HCT116 (cell line): ENCODE data around the gene TMCO6.

Experiments used
- ATF3 ChIP-seq: IDR thresholded peaks from 2 replicates; pipeline ENCODE4 v1.6.1; 2012
- CTCF ChIP-seq, 3 experiments: fragments of 200-600 bp in 1 of 3; sonication (generic) in 1 of 3; IDR thresholded peaks in 2 of 3; conservative IDR thresholded peaks in 1 of 3; 2 replicates each; pipeline ENCODE4 v1.5.1; 2012 to 2017; ENCODE audit warnings: low read depth in 2 of 3, low read length in 2 of 3, antibody characterized with exemption in 1 of 3, borderline replicate concordance in 1 of 3, control low read depth in 1 of 3, mild to moderate bottlenecking in 1 of 3, mixed read lengths in 1 of 3, mixed run types in 1 of 3, moderate library complexity in 1 of 3; ENCODE audit not compliant: insufficient read depth in 1 of 3
- EGR1 ChIP-seq: IDR thresholded peaks from 2 replicates; pipeline ENCODE4 v1.6.1; 2012; ENCODE audit warnings: low read depth
- ELF1 ChIP-seq: IDR thresholded peaks from 2 replicates; pipeline ENCODE4 v1.6.1; 2012; ENCODE audit warnings: low read depth, borderline replicate concordance
- EZH2 ChIP-seq: fragments of 200-600 bp; sonication (generic); IDR thresholded peaks from 2 replicates; pipeline ENCODE4 v1.6.1; 2017; ENCODE audit warnings: antibody characterized with exemption, mixed run types
- MAX ChIP-seq: IDR thresholded peaks from 2 replicates; pipeline ENCODE4 v1.6.1; 2012
- POLR2A ChIP-seq: IDR thresholded peaks from 2 replicates; pipeline ENCODE4 v1.7.0; 2011; ENCODE audit warnings: borderline replicate concordance; ENCODE audit not compliant: insufficient read depth, insufficient read length; ENCODE audit errors: extremely low read depth
- RAD21 ChIP-seq: IDR thresholded peaks from 2 replicates; pipeline ENCODE4 v1.6.1; 2012; ENCODE audit warnings: low read depth, mild to moderate bottlenecking
- SP1 ChIP-seq: IDR thresholded peaks from 2 replicates; pipeline ENCODE4 v1.6.1; 2012; ENCODE audit warnings: low read depth
- SRF ChIP-seq: IDR thresholded peaks from 2 replicates; pipeline ENCODE4 v1.6.1; 2012; ENCODE audit warnings: low read depth
- ZNF274 ChIP-seq: fragments of 200-500 bp; sonication (Bioruptor generic); IDR thresholded peaks from 2 replicates; pipeline ENCODE4 v1.6.1; 2014; ENCODE audit warnings: mild to moderate bottlenecking, low read depth, low read length, inconsistent platforms

- TF ChIP-seq CTCF (IDR thresholded peaks at IDR 0.05 in 2 of 3, conservative IDR thresholded peaks at IDR 0.05 in 1 of 3; ENCODE audit: borderline replicate concordance in 1 of 3, insufficient read depth in 1 of 3, low read depth in 2 of 3, low read length in 2 of 3) (no peak), SRF (no peak), EZH2 (no peak), ELF1 (no peak), POLR2A (no peak), RAD21 (no peak), ZNF274 (no peak), MAX (no peak), ATF3 (no peak), EGR1 (no peak), SP1 (no peak)
Observed at GRCh38 chr5:140627972-140628371, 11.3 kb upstream of the TMCO6 start.
